ENCODE results near the gene BCHE.

BCHE gene

GRCh38 chr3:165749821-165750220 is 87.4 kb downstream of the BCHE start:
- DNase-seq (ENCODE audit: low spot score), result no peak

GRCh38 chr3:165749241-165749640 is 88.0 kb downstream of the BCHE start:
- DNase-seq (ENCODE audit: low spot score), result no peak

GRCh38 chr3:165748094-165748493 is 89.1 kb downstream of the BCHE start:
- DNase-seq (ENCODE audit: low spot score), result no peak

- no peak for DNase-seq (ENCODE audit: low spot score)
Measured at GRCh38 chr3:165746874-165747273, 90.3 kb downstream of the BCHE start.

- no peak for DNase-seq (ENCODE audit: low spot score)
Measured at GRCh38 chr3:165744025-165744424, 93.2 kb downstream of the BCHE start.

- no peak for DNase-seq (ENCODE audit: low spot score)
Measured at GRCh38 chr3:165742351-165742750, 94.9 kb downstream of the BCHE start.

- no peak for DNase-seq (ENCODE audit: low spot score)
Measured at GRCh38 chr3:165729756-165730155, 107.5 kb downstream of the BCHE start.

GRCh38 chr3:165728924-165729323 is 108.3 kb downstream of the BCHE start:
- no peak for DNase-seq (ENCODE audit: low spot score)

GRCh38 chr3:165725296-165725695 is 111.9 kb downstream of the BCHE start:
- no peak for DNase-seq (ENCODE audit: low spot score)
